PC-9 (cell line): ENCODE measurements around the gene KCNN3.

Experiments used
- EZH2 ChIP-seq: fragments of 200-600 bp; sonication (generic); IDR thresholded peaks from 2 replicates; pipeline ENCODE4 v1.8.0; 2017; ENCODE audit warnings: antibody characterized with exemption, low read depth
- TF ChIP-seq, protein P1 (sequence below): fragments of 200-600 bp; sonication (generic); conservative IDR thresholded peaks from 2 replicates; pipeline ENCODE4 v1.6.1; 2017; ENCODE audit warnings: mixed run types, antibody characterized with exemption, mild to moderate bottlenecking, moderate library complexity

GRCh38 chr1:154707901-154708463, 162.1 kb downstream of the KCNN3 start:
- TF ChIP-seq, protein P1, sequence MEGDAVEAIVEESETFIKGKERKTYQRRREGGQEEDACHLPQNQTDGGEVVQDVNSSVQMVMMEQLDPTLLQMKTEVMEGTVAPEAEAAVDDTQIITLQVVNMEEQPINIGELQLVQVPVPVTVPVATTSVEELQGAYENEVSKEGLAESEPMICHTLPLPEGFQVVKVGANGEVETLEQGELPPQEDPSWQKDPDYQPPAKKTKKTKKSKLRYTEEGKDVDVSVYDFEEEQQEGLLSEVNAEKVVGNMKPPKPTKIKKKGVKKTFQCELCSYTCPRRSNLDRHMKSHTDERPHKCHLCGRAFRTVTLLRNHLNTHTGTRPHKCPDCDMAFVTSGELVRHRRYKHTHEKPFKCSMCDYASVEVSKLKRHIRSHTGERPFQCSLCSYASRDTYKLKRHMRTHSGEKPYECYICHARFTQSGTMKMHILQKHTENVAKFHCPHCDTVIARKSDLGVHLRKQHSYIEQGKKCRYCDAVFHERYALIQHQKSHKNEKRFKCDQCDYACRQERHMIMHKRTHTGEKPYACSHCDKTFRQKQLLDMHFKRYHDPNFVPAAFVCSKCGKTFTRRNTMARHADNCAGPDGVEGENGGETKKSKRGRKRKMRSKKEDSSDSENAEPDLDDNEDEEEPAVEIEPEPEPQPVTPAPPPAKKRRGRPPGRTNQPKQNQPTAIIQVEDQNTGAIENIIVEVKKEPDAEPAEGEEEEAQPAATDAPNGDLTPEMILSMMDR: no peak
- no peak for TF ChIP-seq EZH2
